OCI-LY7 (cell line): ENCODE results near the gene CAMK2B. TPM values are rescaled to one million over a fixed set of nuclear protein-coding genes. Genes with fewer than 3 reads are reported as not detected.

Source experiments
- BruUV-seq: library from RNA; stranded (reverse); fragments of 400-500 nt; replicated peaks from 2 replicates; lab custom pipeline; 2021; lab: Mats Ljungman, UMichigan
- CTCF ChIA-PET: fragments of 300-600 bp; sonication (Branson Sonifier 250); formaldehyde crosslinking; loops from one replicate; lab custom pipeline; 2022; ENCODE audit warnings: antibody characterized with exemption; ENCODE audit not compliant: unreplicated experiment; lab: Charles Lee
- POLR2A ChIA-PET: fragments of 300-600 bp; sonication (Branson Sonifier 250); formaldehyde crosslinking; loops from one replicate; lab custom pipeline; 2022; ENCODE audit warnings: antibody characterized with exemption; lab: Charles Lee
- DNase-seq: peaks from one replicate; pipeline ENCODE4 v3.0.0-alpha.2; 2015; ENCODE audit warnings: low spot score
- H2AFZ ChIP-seq: fragments of 200-600 bp; sonication (generic), shearing (Covaris generic); 2 replicates; pipeline ENCODE4 v1.6.1; 2014; ENCODE audit warnings: mild to moderate bottlenecking, antibody characterized with exemption, low read length, moderate library complexity
- H3K27ac ChIP-seq: fragments of 200-600 bp; sonication (generic); 2 replicates; pipeline ENCODE4 v1.5.1; 2014; ENCODE audit warnings: mixed run types, low read depth, mild to moderate bottlenecking, moderate library complexity, low read length, inconsistent platforms; ENCODE audit not compliant: poor library complexity, severe bottlenecking
- H3K36me3 ChIP-seq: fragments of 200-600 bp; sonication (generic); 2 replicates; pipeline ENCODE4 v1.6.1; 2014; ENCODE audit warnings: mild to moderate bottlenecking, antibody characterized with exemption, low read length, moderate library complexity, mixed read lengths; ENCODE audit not compliant: insufficient read depth
- H3K4me1 ChIP-seq: fragments of 200-600 bp; sonication (generic); 2 replicates; pipeline ENCODE4 v1.5.1; 2014; ENCODE audit warnings: mild to moderate bottlenecking, low read length; ENCODE audit not compliant: insufficient read depth, poor library complexity, severe bottlenecking
- H3K4me2 ChIP-seq: fragments of 200-600 bp; sonication (generic); 2 replicates; pipeline ENCODE4 v1.6.1; 2014; ENCODE audit warnings: mild to moderate bottlenecking, low read length
- H3K4me3 ChIP-seq: fragments of 200-600 bp; sonication (generic); 2 replicates; pipeline ENCODE4 v1.5.1; 2014; ENCODE audit warnings: mild to moderate bottlenecking, low read depth, low read length; ENCODE audit not compliant: poor library complexity, severe bottlenecking
- H3K79me2 ChIP-seq: fragments of 200-600 bp; sonication (generic); 2 replicates; pipeline ENCODE4 v1.6.1; 2016; ENCODE audit warnings: low read depth, mild to moderate bottlenecking, low read length, moderate library complexity, mixed read lengths; ENCODE audit not compliant: insufficient read depth
- H3K9me2 ChIP-seq: fragments of 200-600 bp; sonication (generic); 2 replicates; pipeline ENCODE4 v1.6.1; 2016; ENCODE audit warnings: mild to moderate bottlenecking, low read length, mixed read lengths; ENCODE audit not compliant: insufficient read depth
- H3K9me3 ChIP-seq: fragments of 200-600 bp; sonication (generic); 2 replicates; pipeline ENCODE4 v1.6.1; 2014; ENCODE audit warnings: mild to moderate bottlenecking, mixed run types, low read length, mixed read lengths
- H4K20me1 ChIP-seq: fragments of 200-600 bp; sonication (generic); 2 replicates; pipeline ENCODE4 v1.6.1; 2014; ENCODE audit warnings: mild to moderate bottlenecking, antibody characterized with exemption, low read length, moderate library complexity, mixed read lengths; ENCODE audit not compliant: insufficient read depth
- CTCF ChIP-seq: fragments of 200-600 bp; sonication (generic); conservative IDR thresholded peaks from 2 replicates; pipeline ENCODE4 v1.5.1; 2014; ENCODE audit warnings: mild to moderate bottlenecking, antibody characterized with exemption, low read length, moderate library complexity, mixed read lengths
- EZH2phosphoT487 ChIP-seq: fragments of 200-600 bp; sonication (generic); IDR thresholded peaks from 2 replicates; pipeline ENCODE4 v1.6.1; 2018; ENCODE audit warnings: low read depth, borderline replicate concordance, mild to moderate bottlenecking, mixed run types, antibody characterized with exemption, low read length, moderate library complexity, mixed read lengths
- intact Hi-C: fragments of 100-400 bp; cut with micrococcal nuclease; formaldehyde crosslinking; loops from one replicate; pipeline ENCODE4 v1.10.0; 2022; ENCODE audit not compliant: unreplicated experiment
- total RNA-seq, 2 experiments: library from RNA; depleted of rRNA in 1 of 2; stranded (reverse); fragments of >200 nt in 1 of 2; shearing (Covaris generic) in 1 of 2; gene quantifications; 2 replicates each; pipeline ENCODE4 v1.2.3, GENCODE V29; 2014 to 2022

The CAMK2B gene
- total RNA-seq, 2 experiments from 2014 or later, result 0.66 to 1.1 TPM

- H3K27ac ChIP-seq, result no peak overlapping the region
- H3K9me2 ChIP-seq, result no peaks in the 10 kb centered on the region
- H2AFZ ChIP-seq, result no peak overlapping the region
- no peaks in the 10 kb centered on the region for H3K9me3 ChIP-seq
- no peaks in the 10 kb centered on the region for H4K20me1 ChIP-seq
- H3K4me3 ChIP-seq, result no peak overlapping the region
- H3K4me1 ChIP-seq, result peaks cover 1% of the 10 kb centered on the region
- TF ChIP-seq CTCF (no peak), EZH2phosphoT487 (no peak)
- CTCF ChIA-PET, result no interaction called here
- no peak for DNase-seq
- no TSS peak for BruUV-seq
- intact Hi-C loops, result no loop called here
- H3K79me2 ChIP-seq, result no peaks in the 10 kb centered on the region
- no peak overlapping the region for H3K4me2 ChIP-seq
- POLR2A ChIA-PET, result no interaction called here
- no peaks in the 10 kb centered on the region for H3K36me3 ChIP-seq
Observed at GRCh38 chr7:44263326-44264082, 61.9 kb downstream of the CAMK2B start.

- H3K9me3 ChIP-seq, result no peaks in the 10 kb centered on the region
Observed at GRCh38 chr7:44262031-44262430, 63.4 kb downstream of the CAMK2B start.

More at GRCh38 chr7:44262031-44262430, 63.4 kb downstream of the CAMK2B start:
- no peaks in the 10 kb centered on the region for H3K79me2 ChIP-seq
- peaks cover 14% of the 10 kb centered on the region for H3K4me1 ChIP-seq
- intact Hi-C loops, result no loop called here
- DNase-seq, result no peak
- H3K4me2 ChIP-seq, result no peak overlapping the region
- H3K9me2 ChIP-seq, result no peaks in the 10 kb centered on the region
- ChIA-PET POLR2A (interaction anchor here (0.5 to 1.0 kb wide), 2 partner anchors 117 to 303 kb away, joined by 3 to 4 read pairs; no protein-coding TSS in a partner anchor), CTCF (no interaction called here)
- H3K4me3 ChIP-seq, result no peak overlapping the region
- H4K20me1 ChIP-seq, result no peaks in the 10 kb centered on the region
- no peak overlapping the region for H3K27ac ChIP-seq
- H3K36me3 ChIP-seq, result no peaks in the 10 kb centered on the region
- H2AFZ ChIP-seq, result no peak overlapping the region
- no TSS peak for BruUV-seq
- TF ChIP-seq CTCF (no peak), EZH2phosphoT487 (no peak)
